SK-N-MC (cell line): ENCODE results near the gene PNCK.

Experiments used
- DNase-seq: peaks from one replicate; pipeline ENCODE4 v3.0.0-alpha.2; 2011; ENCODE audit warnings: low read depth, low spot score
- H3K27ac ChIP-seq: fragments of 200-600 bp; sonication (generic); 2 replicates; pipeline ENCODE4 v1.5.1; 2016; ENCODE audit warnings: mixed run types
- H3K36me3 ChIP-seq: fragments of 200-600 bp; sonication (generic); 2 replicates; pipeline ENCODE4 v1.6.1; 2017; ENCODE audit warnings: antibody characterized with exemption, low read length, mixed read lengths; ENCODE audit not compliant: insufficient read depth
- H3K4me3 ChIP-seq: fragments of 200-600 bp; sonication (generic); 2 replicates; pipeline ENCODE4 v1.5.1; 2016
- H3K9ac ChIP-seq: fragments of 200-600 bp; sonication (generic); 2 replicates; pipeline ENCODE4 v1.8.0; 2017; ENCODE audit warnings: mixed run types, mixed read lengths; ENCODE audit not compliant: insufficient read length
- H3K9me3 ChIP-seq: fragments of 200-600 bp; sonication (generic); 2 replicates; pipeline ENCODE4 v1.6.1; 2017; ENCODE audit warnings: low read depth, mild to moderate bottlenecking, antibody characterized with exemption, low read length, moderate library complexity, mixed read lengths
- EZH2 ChIP-seq: fragments of 200-600 bp; sonication (generic); IDR thresholded peaks from one replicate; pipeline ENCODE4 v1.6.1; 2017; ENCODE audit warnings: antibody characterized with exemption
- FOXP2 ChIP-seq: optimal IDR thresholded peaks from 2 replicates; pipeline ENCODE3; 2011; ENCODE audit warnings: mild to moderate bottlenecking, moderate library complexity; ENCODE audit not compliant: insufficient read depth; ENCODE audit errors: extremely low read length, control extremely low read depth
- POLR2AphosphoS5 ChIP-seq: IDR thresholded peaks from 2 replicates; pipeline ENCODE4 v1.6.1; 2012; ENCODE audit warnings: mild to moderate bottlenecking, low read depth, low read length, borderline replicate concordance

The PNCK gene

DNA sequence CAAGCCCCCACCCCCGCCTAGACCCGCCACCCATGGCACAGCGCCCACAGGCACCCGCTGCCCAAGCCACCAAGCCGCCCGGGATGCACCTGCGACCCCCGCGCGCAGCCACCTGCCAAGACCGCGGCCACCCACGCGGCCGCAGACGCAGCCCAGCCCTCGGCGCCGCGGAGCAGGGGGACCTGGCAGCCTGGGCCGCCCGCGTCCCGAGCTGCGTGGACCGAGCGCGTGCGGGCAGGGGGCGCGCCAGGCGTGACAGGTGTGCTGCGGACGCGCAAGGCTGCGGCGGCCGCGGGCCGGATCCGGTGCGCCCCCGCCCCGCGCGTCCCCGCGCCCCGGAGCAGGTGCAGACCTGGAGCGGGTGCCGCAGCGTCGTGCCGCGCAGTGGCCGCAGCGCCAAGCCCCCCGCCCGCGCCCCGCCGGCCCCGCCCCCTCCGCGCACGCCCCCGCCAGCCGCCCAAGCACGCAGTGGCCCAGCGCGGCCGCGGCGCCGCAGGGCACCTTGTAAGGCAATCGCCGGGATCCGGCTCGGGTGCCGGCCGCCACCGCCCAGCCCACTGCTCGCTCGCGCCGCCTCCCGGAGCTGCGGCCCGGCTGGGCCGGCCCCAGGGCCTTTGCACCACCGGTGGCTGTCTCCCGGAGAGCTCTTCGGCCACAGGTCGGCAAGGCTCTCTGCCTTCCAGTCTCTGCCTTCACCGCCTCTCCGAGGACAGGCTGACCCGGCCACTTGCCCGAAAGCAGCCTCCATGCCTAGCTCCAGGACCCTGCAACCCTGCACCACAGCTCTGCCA, at the start of gene PNCK:
Gene PNCK (minus strand): TSS at position 386 of the 791 bp plus-strand sequence. CDS start 737 bp downstream, outside the sequence.
- H3K36me3 ChIP-seq, result no peaks in the 10 kb centered on the region
- no peak for DNase-seq
- no peak within 1 kb of the TSS for H3K27ac ChIP-seq
- no peak within 1 kb of the TSS for H3K4me3 ChIP-seq
- H3K9ac ChIP-seq, result no peak within 1 kb of the TSS
- no peaks in the 10 kb centered on the region for H3K9me3 ChIP-seq
- TF ChIP-seq EZH2 (no peak), FOXP2 (no peak), POLR2AphosphoS5 (no peak)

DNA sequence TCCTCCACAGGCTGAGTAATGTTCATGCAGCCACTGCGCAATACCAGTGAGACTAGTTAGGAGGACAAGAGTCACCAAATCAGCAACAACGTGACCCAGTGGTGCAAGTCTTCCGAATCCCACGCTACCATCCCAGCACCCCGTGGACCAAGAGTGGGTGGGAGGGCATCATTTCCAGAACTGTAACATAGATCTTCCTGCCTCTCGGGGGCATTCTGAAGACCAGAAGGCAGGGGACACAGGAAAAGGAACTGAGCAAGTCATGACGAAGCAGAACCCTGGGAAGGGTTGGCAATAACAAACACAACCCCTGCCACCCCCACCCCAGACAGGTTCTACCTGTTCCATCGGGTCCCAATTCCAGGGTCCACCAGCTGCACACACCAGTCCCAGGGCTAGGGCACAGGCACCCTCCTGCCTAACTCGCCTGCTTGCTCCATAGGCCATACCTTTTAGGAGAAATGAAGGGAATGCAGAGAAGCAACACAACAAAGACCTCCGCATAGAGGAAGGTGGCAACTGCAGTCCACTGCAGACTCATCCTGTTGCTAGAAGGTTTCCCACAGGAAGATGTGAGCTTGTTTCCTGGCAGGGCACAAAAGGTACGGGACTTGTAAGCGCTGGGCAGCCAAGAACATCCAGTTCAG, 49.2 kb upstream of the PNCK start:
- Histone ChIP-seq H3K9me3 (no peaks in the 10 kb centered on the region), H3K36me3 (peaks cover 27% of the 10 kb centered on the region), H3K27ac (no peak overlapping the region), H3K4me3 (peak overlapping the region; percentile 81), H3K9ac (peak overlapping the region; percentile 81)
- TF ChIP-seq FOXP2 (no peak), EZH2 (no peak), POLR2AphosphoS5 (no peak)
- no peak for DNase-seq

GRCh38 chrX:153719701-153720100, 46.1 kb upstream of the PNCK start:
- H3K36me3 ChIP-seq, result peaks cover 37% of the 10 kb centered on the region

GRCh38 chrX:153719238-153719637, 45.6 kb upstream of the PNCK start:
- TF ChIP-seq POLR2AphosphoS5, result no peak
- TF ChIP-seq EZH2, result no peak
- TF ChIP-seq FOXP2, result no peak
- H3K27ac ChIP-seq, result no peak overlapping the region
- H3K9me3 ChIP-seq, result no peaks in the 10 kb centered on the region
- H3K4me3 ChIP-seq, result no peak overlapping the region
- no peak overlapping the region for H3K9ac ChIP-seq
- peaks cover 42% of the 10 kb centered on the region for H3K36me3 ChIP-seq
- no peak for DNase-seq

More at GRCh38 chrX:153719701-153720100, 46.1 kb upstream of the PNCK start:
- no peak for DNase-seq
- TF ChIP-seq FOXP2, result no peak
- no peak for TF ChIP-seq POLR2AphosphoS5
- no peak for TF ChIP-seq EZH2
- Histone ChIP-seq H3K9ac (no peak overlapping the region), H3K27ac (no peak overlapping the region), H3K4me3 (no peak overlapping the region), H3K9me3 (no peaks in the 10 kb centered on the region)

- no peaks in the 10 kb centered on the region for H3K9me3 ChIP-seq
- no peak overlapping the region for H3K4me3 ChIP-seq
- H3K27ac ChIP-seq, result no peak overlapping the region
- H3K36me3 ChIP-seq, result peaks cover 40% of the 10 kb centered on the region
- no peak for DNase-seq
- no peak overlapping the region for H3K9ac ChIP-seq
- TF ChIP-seq POLR2AphosphoS5, result no peak
- TF ChIP-seq EZH2, result no peak
- no peak for TF ChIP-seq FOXP2
Observed at GRCh38 chrX:153717445-153717844, 43.8 kb upstream of the PNCK start.

DNA sequence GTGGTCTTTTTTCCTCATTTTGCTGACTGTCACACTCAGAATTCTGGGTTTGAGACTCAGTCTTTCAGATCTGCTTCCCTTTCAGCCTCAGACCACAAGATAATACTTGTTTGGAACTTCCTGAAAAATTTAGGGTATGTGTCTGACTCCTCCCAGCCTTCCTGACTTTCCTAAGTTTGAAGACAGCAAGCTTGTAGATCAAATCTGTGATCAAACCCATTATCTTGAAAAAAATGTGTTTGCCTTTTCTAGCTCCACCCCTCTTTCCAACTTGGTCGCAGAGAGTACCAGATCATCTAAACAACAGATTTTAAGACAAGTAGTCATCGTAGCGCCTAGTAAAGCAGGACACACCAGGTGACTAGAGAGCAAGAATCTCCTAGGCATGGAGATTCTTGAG, 40.6 kb upstream of the PNCK start:
- H3K27ac ChIP-seq, result no peak overlapping the region
- no peak overlapping the region for H3K4me3 ChIP-seq
- H3K9ac ChIP-seq, result no peak overlapping the region
- TF ChIP-seq POLR2AphosphoS5 (no peak), FOXP2 (no peak), EZH2 (no peak)
- peaks cover 16% of the 10 kb centered on the region for H3K36me3 ChIP-seq
- H3K9me3 ChIP-seq, result no peaks in the 10 kb centered on the region
- DNase-seq, result no peak

DNA sequence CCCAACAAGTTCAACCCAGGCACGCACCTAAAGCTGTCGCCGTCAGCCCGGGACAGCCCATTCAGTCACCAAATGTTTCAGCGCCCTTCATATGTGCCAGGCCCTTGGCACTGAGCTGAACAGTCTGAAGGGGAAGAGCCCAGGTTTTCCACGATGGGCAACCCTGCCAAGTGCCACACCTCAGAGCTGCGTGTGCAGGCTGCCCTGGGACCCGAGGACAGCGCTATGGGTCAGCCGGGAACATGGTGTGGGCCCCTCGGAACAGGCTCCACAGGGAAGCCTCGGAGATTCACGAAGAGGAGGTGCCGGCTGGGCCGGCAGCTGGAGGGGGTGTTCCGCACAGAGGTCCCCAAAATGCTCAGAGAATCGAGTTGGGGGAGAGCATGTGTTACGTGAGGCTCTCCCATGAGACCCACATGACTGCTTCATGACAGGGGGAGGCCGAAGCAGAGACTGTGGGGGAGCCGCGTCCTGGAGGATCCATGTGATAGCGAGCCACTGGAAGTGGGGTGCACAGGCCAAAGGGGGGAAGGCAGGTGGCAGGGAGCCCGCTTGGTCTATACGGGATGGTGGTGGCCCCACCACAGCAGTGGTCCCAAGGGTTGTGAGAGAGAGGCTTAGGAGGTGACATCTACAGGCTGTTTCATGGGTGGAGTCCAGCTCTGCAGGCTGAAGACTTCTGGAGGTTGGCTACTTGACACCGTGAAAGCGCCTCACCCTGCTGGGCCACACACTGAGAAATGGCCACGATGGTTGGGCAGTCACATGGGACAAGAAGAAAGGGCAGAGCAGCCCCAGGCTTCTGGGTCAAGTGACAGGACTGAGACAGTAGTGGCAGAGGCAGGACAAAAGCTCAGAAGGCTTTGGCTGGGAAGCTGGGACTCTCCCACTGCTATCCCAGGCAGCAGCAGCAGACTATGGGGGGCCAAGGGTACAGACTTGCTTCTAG, 36.4 kb upstream of the PNCK start:
- Histone ChIP-seq H3K4me3 (no peak overlapping the region), H3K9me3 (no peaks in the 10 kb centered on the region), H3K9ac (no peak overlapping the region), H3K36me3 (peaks cover 9% of the 10 kb centered on the region; the same call in 1 of the 2 replicates), H3K27ac (no peak overlapping the region)
- TF ChIP-seq FOXP2 (no peak), EZH2 (no peak), POLR2AphosphoS5 (no peak)
- no peak for DNase-seq

GRCh38 chrX:153708415-153708814, 34.8 kb upstream of the PNCK start:
- Histone ChIP-seq H3K36me3 (no peaks in the 10 kb centered on the region; the same call in 1 of the 2 replicates), H3K4me3 (no peak overlapping the region)
- DNase-seq, result no peak

More at GRCh38 chrX:153708415-153708814, 34.8 kb upstream of the PNCK start:
- Histone ChIP-seq H3K9me3 (no peaks in the 10 kb centered on the region), H3K27ac (no peak overlapping the region), H3K9ac (no peak overlapping the region)
- TF ChIP-seq POLR2AphosphoS5, result no peak
- no peak for TF ChIP-seq FOXP2
- TF ChIP-seq EZH2, result no peak
